Mesenchymal stem cell (in vitro differentiated cells and primary cell): ENCODE data around the gene NRM.

ENCODE experiments used
- DNase-seq: peaks from one replicate; pipeline ENCODE4 v3.0.0-alpha.2; 2013
- H2AFZ ChIP-seq: one replicate; pipeline ENCODE4 v1.6.1; 2013; ENCODE audit warnings: low read depth, mild to moderate bottlenecking, control low read depth, inconsistent platforms, low read length, moderate library complexity
- H2AK5ac ChIP-seq: 2 replicates; pipeline ENCODE4 v1.6.1; 2013; ENCODE audit warnings: low read length, moderate library complexity, mild to moderate bottlenecking, inconsistent platforms; ENCODE audit not compliant: severe bottlenecking
- H2BK120ac ChIP-seq: one replicate; pipeline ENCODE4 v1.6.1; 2013; ENCODE audit warnings: low read depth, mild to moderate bottlenecking, inconsistent platforms, low read length, moderate library complexity
- H2BK12ac ChIP-seq, 2 experiments: one replicate each; pipeline ENCODE4 v1.6.1; 2013; ENCODE audit warnings: inconsistent platforms in 2 of 2, low read length in 2 of 2, mild to moderate bottlenecking in 2 of 2, moderate library complexity in 2 of 2, control low read depth in 1 of 2
- H2BK15ac ChIP-seq: one replicate; pipeline ENCODE4 v1.6.1; 2013; ENCODE audit warnings: mild to moderate bottlenecking, low read depth, inconsistent platforms; ENCODE audit not compliant: poor library complexity, severe bottlenecking
- H2BK5ac ChIP-seq: 2 replicates; pipeline ENCODE4 v1.6.1; 2013; ENCODE audit warnings: low read depth, mild to moderate bottlenecking, low read length, control low read depth, inconsistent platforms; ENCODE audit not compliant: poor library complexity, severe bottlenecking
- H3K14ac ChIP-seq, 2 experiments: one replicate each; pipeline ENCODE4 v1.6.1; 2013; ENCODE audit warnings: inconsistent platforms in 2 of 2, low read length in 2 of 2, control low read depth in 1 of 2, mild to moderate bottlenecking in 1 of 2, moderate library complexity in 1 of 2
- H3K18ac ChIP-seq, 2 experiments: one replicate each; pipeline ENCODE4 v1.6.1; 2013; ENCODE audit warnings: inconsistent platforms in 2 of 2, low read length in 2 of 2, control low read depth in 1 of 2, low read depth in 1 of 2, mild to moderate bottlenecking in 1 of 2
- H3K23ac ChIP-seq, 2 experiments: one replicate each; pipeline ENCODE4 v1.6.1; 2013; ENCODE audit warnings: inconsistent platforms in 2 of 2, low read length in 2 of 2, mild to moderate bottlenecking in 2 of 2, moderate library complexity in 2 of 2, control low read depth in 1 of 2
- H3K27ac ChIP-seq: 2 replicates; pipeline ENCODE4 v1.5.1; 2013; ENCODE audit warnings: mild to moderate bottlenecking, moderate library complexity, low read length, control low read depth, inconsistent platforms; ENCODE audit not compliant: poor library complexity, severe bottlenecking
- H3K27me3 ChIP-seq, 2 experiments: 2 replicates each; pipeline versions ENCODE4 v1.6.1 to v1.7.0; 2013; ENCODE audit warnings: low read length in 2 of 2, mild to moderate bottlenecking in 2 of 2, moderate library complexity in 2 of 2, control low read depth in 1 of 2, inconsistent platforms in 1 of 2; ENCODE audit not compliant: control insufficient read depth in 1 of 2, insufficient read depth in 1 of 2
- H3K36me3 ChIP-seq, 2 experiments: 2 replicates each; pipeline versions ENCODE4 v1.6.1 to v1.7.0; 2013; ENCODE audit warnings: low read length in 2 of 2, control low read depth in 1 of 2, inconsistent platforms in 1 of 2, low read depth in 1 of 2, mild to moderate bottlenecking in 1 of 2; ENCODE audit not compliant: insufficient read depth in 2 of 2, control insufficient read depth in 1 of 2
- H3K4ac ChIP-seq, 2 experiments: one replicate each; pipeline ENCODE4 v1.6.1; 2013; ENCODE audit warnings: inconsistent platforms in 2 of 2, low read length in 2 of 2, mild to moderate bottlenecking in 2 of 2, moderate library complexity in 2 of 2, control low read depth in 1 of 2, low read depth in 1 of 2
- H3K4me1 ChIP-seq: 2 replicates; pipeline ENCODE4 v1.6.1; 2013; ENCODE audit warnings: low read depth, low read length, control low read depth; ENCODE audit not compliant: control insufficient read depth, insufficient read depth
- H3K4me2 ChIP-seq: 2 replicates; pipeline ENCODE4 v1.6.1; 2013; ENCODE audit warnings: low read length, mild to moderate bottlenecking, inconsistent platforms; ENCODE audit not compliant: poor library complexity, severe bottlenecking
- H3K4me3 ChIP-seq, 2 experiments: 2 replicates each; pipeline versions ENCODE4 v1.5.1 to v1.7.0; 2013; ENCODE audit warnings: low read length in 2 of 2, mild to moderate bottlenecking in 2 of 2, control low read depth in 1 of 2, low read depth in 1 of 2; ENCODE audit not compliant: insufficient read depth in 1 of 2
- H3K79me1 ChIP-seq: replicated peaks from 2 replicates; pipeline ENCODE4 v1.6.1; 2013; ENCODE audit warnings: mild to moderate bottlenecking, control low read depth, low read length, inconsistent platforms; ENCODE audit not compliant: poor library complexity, severe bottlenecking
- H3K9ac ChIP-seq: 2 replicates; pipeline ENCODE4 v1.7.0; 2013; ENCODE audit warnings: mild to moderate bottlenecking, low read length, moderate library complexity
- H3K9me3 ChIP-seq: 2 replicates; pipeline ENCODE4 v1.7.0; 2013; ENCODE audit warnings: mild to moderate bottlenecking, low read length; ENCODE audit not compliant: control insufficient read depth
- H4K8ac ChIP-seq: one replicate; pipeline ENCODE4 v1.6.1; 2013; ENCODE audit warnings: inconsistent platforms, mild to moderate bottlenecking, low read length, moderate library complexity
- H4K91ac ChIP-seq: one replicate; pipeline ENCODE4 v1.6.1; 2013; ENCODE audit warnings: mild to moderate bottlenecking, low read length, inconsistent platforms
- WGBS: methylation state at CpG from one replicate; pipeline ENCODE4 v1.1.7; 2013; ENCODE audit warnings: mixed read lengths; 5-methylcytosine and 5-hydroxymethylcytosine counted together

Gene NRM

GRCh38 chr6:30679765-30680535 is 10.8 kb downstream of the NRM start:
- no peak overlapping the region for H2BK120ac ChIP-seq
- H3K18ac ChIP-seq = no peak overlapping the region
- H4K8ac ChIP-seq = no peak overlapping the region
- H3K36me3 ChIP-seq = peaks cover 56% of the 10 kb centered on the region in 2 experiments
- no peak overlapping the region for H4K91ac ChIP-seq
- H3K4me1 ChIP-seq = peaks cover 21% of the 10 kb centered on the region
- no peaks in the 10 kb centered on the region for H3K27me3 ChIP-seq
- WGBS = 74% methylated on average over 5 of the region's 7 CpGs
- peak overlapping the region; percentile 8 for H2BK15ac ChIP-seq
- H2BK12ac ChIP-seq = no peak overlapping the region
- H3K4ac ChIP-seq = no peak overlapping the region
- no peak for DNase-seq
- no peak overlapping the region for H3K23ac ChIP-seq
- H3K9ac ChIP-seq = peak overlapping the region; percentile 83
- H3K14ac ChIP-seq = no peak overlapping the region
- peak overlapping the region; percentile 54 for H3K27ac ChIP-seq
- H3K79me1 ChIP-seq = peaks cover 3% of the 10 kb centered on the region
- H2AK5ac ChIP-seq = no peak overlapping the region
- no peak overlapping the region for H2BK5ac ChIP-seq
- H2AFZ ChIP-seq = no peak overlapping the region
- H3K4me2 ChIP-seq = peak overlapping the region; percentile 61
- no peaks in the 10 kb centered on the region for H3K9me3 ChIP-seq
- H3K4me3 ChIP-seq = peak overlapping the region in 1 of 2 experiments; percentile 70

GRCh38 chr6:30678964-30679726 is 11.6 kb downstream of the NRM start:
- peaks cover 3% of the 10 kb centered on the region for H3K79me1 ChIP-seq
- peaks cover 51 to 53% of the 10 kb centered on the region in 2 experiments for H3K36me3 ChIP-seq
- H3K14ac ChIP-seq = no peak overlapping the region
- no peak overlapping the region for H2BK12ac ChIP-seq
- H4K91ac ChIP-seq = no peak overlapping the region
- no peak overlapping the region for H4K8ac ChIP-seq
- H3K4me3 ChIP-seq = peak overlapping the region; percentile 14 to 70
- no peak overlapping the region for H3K18ac ChIP-seq
- no peak overlapping the region for H2AK5ac ChIP-seq
- H3K27me3 ChIP-seq = no peaks in the 10 kb centered on the region
- H3K4me2 ChIP-seq = peak overlapping the region; percentile 61
- H2BK120ac ChIP-seq = no peak overlapping the region
- 16% methylated on average over 25 of the region's 31 CpGs for WGBS
- H2BK15ac ChIP-seq = no peak overlapping the region
- no peak overlapping the region for H2AFZ ChIP-seq
- H3K4ac ChIP-seq = no peak overlapping the region
- no peak overlapping the region for H2BK5ac ChIP-seq
- H3K4me1 ChIP-seq = peaks cover 21% of the 10 kb centered on the region
- no peak overlapping the region for H3K23ac ChIP-seq
- H3K27ac ChIP-seq = peak overlapping the region; percentile 54
- H3K9me3 ChIP-seq = no peaks in the 10 kb centered on the region
- peak; percentile 81 for DNase-seq
- H3K9ac ChIP-seq = peak overlapping the region; percentile 83

GRCh38 chr6:30676660-30677285 is 14.0 kb downstream of the NRM start:
- WGBS = 92% methylated on average over 8 of the region's 10 CpGs

More at GRCh38 chr6:30676660-30677285, 14.0 kb downstream of the NRM start:
- Histone ChIP-seq H3K9me3 (no peaks in the 10 kb centered on the region), H4K8ac (no peak overlapping the region), H4K91ac (peak overlapping the region; percentile 52), H3K27ac (no peak overlapping the region), H3K79me1 (peaks cover 3% of the 10 kb centered on the region), H3K4ac (no peak overlapping the region), H3K36me3 (peaks cover 41 to 44% of the 10 kb centered on the region in 2 experiments), H3K4me3 (no peak overlapping the region), H2AFZ (no peak overlapping the region), H2BK120ac (no peak overlapping the region), H3K4me2 (no peak overlapping the region), H3K4me1 (peaks cover 23% of the 10 kb centered on the region), H3K9ac (no peak overlapping the region), H3K18ac (no peak overlapping the region), H2BK12ac (peak overlapping the region in 1 of 2 experiments; percentile 19), H3K14ac (no peak overlapping the region), H2BK15ac (no peak overlapping the region), H2AK5ac (no peak overlapping the region), H3K23ac (no peak overlapping the region), H3K27me3 (no peaks in the 10 kb centered on the region), H2BK5ac (no peak overlapping the region)
- DNase-seq = no peak
